ENCODE measurements around the gene PLAAT2. TPM values are rescaled to one million over a fixed set of nuclear protein-coding genes. Genes with fewer than 3 reads are reported as not detected.

Gene PLAAT2
- total RNA-seq (not detected), polyA plus RNA-seq (under 1 TPM in 1 of 2 donors, not detected in 1; 0.26 TPM)

- intact Hi-C loops (cut with DNase I) = no loop called here
- no peak for TF ChIP-seq CTCF (IDR thresholded peaks at IDR 0.05)
- H3K36me3 ChIP-seq = no peaks in the 10 kb centered on the region
- no peak within 1 kb of the TSS for H3K4me3 ChIP-seq
- no peaks in the 10 kb centered on the region for H3K9me3 ChIP-seq
- FAIRE-seq (no peak), DNase-seq (no peak), ATAC-seq (no peak)
- H3K27ac ChIP-seq = no peak within 1 kb of the TSS
- H3K4me1 ChIP-seq = peaks cover 0 to 13% (median 12%) of the 10 kb centered on the region in 3 donors
- WGBS, 2 donors = 93 to 95% methylated on average over 13 of the region's 13 CpGs
- no peaks in the 10 kb centered on the region for H3K27me3 ChIP-seq
Measured at GRCh38 chr11:63563201-63564055, at the start of gene PLAAT2. Gene PLAAT2, minus strand, starts transcription at chr11:63563379. Its CDS starts 55 bp downstream, at chr11:63563324.

DNA sequence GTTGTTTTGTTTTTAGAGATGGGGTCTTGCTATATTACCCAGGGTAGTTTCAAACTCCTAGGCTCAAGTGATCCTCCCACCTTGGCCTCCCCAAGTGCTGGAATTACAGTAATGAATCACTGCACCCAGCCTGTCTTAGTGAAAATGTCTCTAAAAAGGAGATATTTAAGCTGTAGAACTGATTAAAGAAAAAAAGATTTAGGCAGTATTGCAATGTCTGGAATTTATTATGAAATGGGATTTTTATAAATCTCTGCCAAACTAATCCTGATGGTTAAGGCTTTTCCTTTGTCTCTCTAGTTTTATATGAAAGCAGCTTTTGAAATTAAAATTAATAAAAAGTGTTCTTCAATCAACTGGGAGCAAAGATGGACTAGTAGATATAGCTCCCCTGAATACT is 49.0 kb upstream of the PLAAT2 start:
- DNase-seq (no peak), ATAC-seq (no peak), FAIRE-seq (no peak)
- no peak for TF ChIP-seq CTCF (IDR thresholded peaks at IDR 0.05)
- no peaks in the 10 kb centered on the region for H3K36me3 ChIP-seq
- H3K4me3 ChIP-seq = no peak overlapping the region
- intact Hi-C loops (cut with DNase I) = no loop called here
- peak overlapping the region in 1 of 4 donors; percentile 27 for H3K27ac ChIP-seq
- no peaks in the 10 kb centered on the region for H3K27me3 ChIP-seq
- H3K9me3 ChIP-seq = no peaks in the 10 kb centered on the region
- H3K4me1 ChIP-seq = peaks cover 0 to 7% (median 5%) of the 10 kb centered on the region in 3 donors

DNA sequence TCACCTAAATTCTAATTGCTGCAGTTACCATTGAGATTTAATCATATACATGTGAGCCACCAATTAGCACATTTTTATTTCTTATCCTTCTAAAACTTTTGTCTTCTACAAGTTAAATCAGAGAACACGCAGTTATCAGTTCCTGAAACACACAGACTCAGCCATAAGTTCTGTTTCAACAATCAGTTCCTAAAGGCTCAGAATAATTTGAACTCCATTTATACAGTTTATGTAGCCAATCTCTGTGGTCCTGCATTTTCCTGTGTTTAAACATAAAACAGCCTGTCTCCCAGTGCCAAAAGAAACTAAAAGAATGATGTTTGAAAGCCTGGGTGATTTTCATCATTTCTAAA is 48.2 kb upstream of the PLAAT2 start:
- DNase-seq = no peak
- no peaks in the 10 kb centered on the region for H3K27me3 ChIP-seq
- no peaks in the 10 kb centered on the region for H3K36me3 ChIP-seq
- no peak overlapping the region for H3K4me3 ChIP-seq
- no peak for FAIRE-seq
- no peaks in the 10 kb centered on the region for H3K9me3 ChIP-seq
- peaks cover 0 to 7% (median 5%) of the 10 kb centered on the region in 3 donors for H3K4me1 ChIP-seq
- H3K27ac ChIP-seq = no peak overlapping the region
- WGBS, 2 donors = 60 to 64% methylated on average over 1 of the region's 1 CpG
- no peak for TF ChIP-seq CTCF (IDR thresholded peaks at IDR 0.05)
- intact Hi-C loops (cut with DNase I) = no loop called here
- ATAC-seq = no peak

DNA sequence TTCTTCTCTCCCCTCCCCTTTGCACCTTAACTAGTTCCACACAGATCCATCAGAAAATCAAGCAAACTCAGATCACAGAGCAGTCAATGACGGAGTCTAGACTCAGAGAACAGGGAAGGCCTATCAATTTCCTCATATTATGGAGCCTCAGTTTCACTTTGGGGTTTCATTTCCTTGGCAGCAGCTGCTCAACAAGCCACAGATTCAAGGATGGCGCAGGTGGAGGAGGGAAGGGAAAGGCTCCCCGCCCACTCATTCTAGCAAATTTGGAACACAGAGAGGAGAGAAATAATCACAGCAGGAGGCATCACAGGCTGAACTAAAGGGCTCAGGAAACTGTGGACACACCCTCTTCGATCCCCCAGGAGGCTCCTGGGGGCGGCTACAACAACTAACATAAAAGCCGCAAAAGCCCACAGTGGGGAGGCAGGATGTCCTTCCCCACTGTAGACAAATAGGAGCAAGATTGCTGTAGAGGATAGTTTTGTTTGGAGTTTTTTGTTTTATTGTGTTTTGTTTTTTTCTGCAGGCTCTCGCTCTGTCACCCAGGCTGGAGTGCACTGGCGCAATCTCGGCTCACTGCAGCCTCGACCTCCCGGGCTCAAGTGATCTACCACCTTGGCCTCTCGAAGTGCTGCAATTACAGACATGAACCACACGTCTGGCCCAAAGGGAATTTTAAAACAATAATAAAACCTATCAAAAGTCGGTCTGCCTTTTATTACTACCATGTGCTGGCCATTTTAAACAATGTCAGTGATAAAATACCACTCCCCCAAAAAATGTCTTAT is 47.6 kb upstream of the PLAAT2 start:
- WGBS, 2 donors = 80 to 88% methylated on average over 14 of the region's 14 CpGs
- no peak for TF ChIP-seq CTCF (IDR thresholded peaks at IDR 0.05)
- Histone ChIP-seq H3K27ac (no peak overlapping the region), H3K4me3 (no peak overlapping the region), H3K36me3 (no peaks in the 10 kb centered on the region), H3K27me3 (no peaks in the 10 kb centered on the region), H3K4me1 (peaks cover 0 to 7% (median 5%) of the 10 kb centered on the region in 3 donors), H3K9me3 (no peaks in the 10 kb centered on the region)
- ATAC-seq = no peak
- no peak for FAIRE-seq
- intact Hi-C loops (cut with DNase I) = no loop called here
- DNase-seq = no peak
